ENCODE data around the gene TACC3.
A peak's percentile ranks its signal among the peaks of the same experiment; 100 is the strongest.

The TACC3 gene

DNA sequence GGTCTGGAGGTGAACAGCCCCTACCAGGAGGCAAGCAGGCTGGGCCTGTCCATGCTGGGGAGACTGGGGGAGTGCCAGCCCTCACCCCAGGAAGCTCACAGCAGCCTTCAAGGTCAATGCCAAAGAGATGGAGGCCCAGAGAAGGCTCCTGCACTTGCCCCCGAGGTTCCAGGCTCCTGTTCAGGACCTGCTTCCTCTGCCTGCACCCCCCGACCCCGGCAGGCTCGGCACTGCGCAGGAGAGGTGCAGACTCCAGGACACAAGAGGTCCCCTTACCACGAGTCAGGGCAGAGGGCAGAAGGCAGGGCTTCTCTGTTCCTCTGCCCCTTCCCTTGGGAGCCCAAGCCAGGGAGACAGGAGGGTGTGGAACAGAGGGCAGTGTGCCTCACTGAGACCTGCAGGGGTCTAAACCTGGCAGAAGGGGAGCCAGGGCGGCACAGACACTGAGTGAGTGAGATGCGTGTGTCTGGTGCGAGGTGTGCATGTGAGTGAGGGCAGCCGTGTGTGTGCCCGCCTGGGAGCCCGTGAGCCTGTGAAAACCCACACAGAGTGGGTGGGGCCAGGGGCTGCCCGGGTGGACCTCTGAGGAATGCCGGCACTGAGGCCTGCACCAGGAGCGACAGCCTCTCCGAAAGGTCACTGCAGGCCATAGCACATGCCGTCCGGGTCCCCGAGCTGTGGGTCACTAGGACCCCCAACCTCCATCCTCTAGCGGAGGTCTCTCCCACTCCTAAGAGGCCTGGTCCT is 41.1 kb downstream of the TACC3 start:
- no peak for DNase-seq

DNA sequence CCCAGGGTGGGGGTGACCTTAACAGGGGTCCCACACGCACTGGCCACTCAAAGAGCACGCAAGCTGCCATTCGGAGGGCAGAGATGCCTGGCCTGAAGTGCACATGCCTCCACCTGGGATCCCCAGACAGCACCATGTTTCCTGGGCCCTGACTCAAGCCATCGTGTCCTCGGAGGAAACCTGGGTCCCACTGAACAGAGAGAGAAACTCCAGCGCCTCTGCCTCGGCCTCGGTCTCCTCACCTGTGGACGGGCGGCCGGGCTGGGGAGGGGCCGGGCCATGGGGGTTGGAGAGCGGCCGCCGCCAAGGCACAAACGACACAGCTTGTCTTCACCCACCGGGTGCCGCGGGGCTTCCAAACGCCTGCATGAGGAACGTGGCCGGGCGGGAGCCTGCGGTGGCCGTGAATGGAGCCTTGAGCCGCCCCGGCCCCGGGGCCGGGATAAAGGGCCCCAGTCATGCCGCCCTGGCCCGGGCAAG is 41.8 kb downstream of the TACC3 start:
- no peak for DNase-seq

DNA sequence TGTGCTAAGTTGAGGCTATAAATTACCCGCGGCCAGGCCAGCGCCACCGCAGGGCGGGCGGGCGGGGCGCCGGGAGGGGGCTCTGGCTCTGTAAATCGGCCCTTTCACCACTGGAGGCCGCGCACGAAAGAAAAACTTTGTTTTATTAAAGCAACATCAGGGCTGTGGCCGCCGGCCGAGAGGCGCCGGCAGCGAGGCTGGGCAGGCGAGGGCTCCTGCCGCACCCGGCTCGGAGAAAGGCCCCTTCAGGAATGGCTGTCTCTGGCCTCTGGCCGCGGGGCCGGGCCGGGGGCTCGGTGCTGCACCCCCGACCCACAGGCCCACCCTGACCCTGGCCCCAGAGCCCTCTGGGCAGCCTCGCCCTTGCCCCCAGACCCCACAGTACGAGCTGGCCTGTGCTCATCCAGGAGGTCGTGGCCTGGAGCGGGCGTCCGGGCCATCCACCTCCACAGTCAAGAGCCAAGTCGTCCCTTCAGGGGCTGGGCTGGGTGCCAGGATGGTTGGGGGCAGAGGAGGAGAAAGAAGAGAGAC is 42.3 kb downstream of the TACC3 start:
- DNase-seq = peak; percentile 67

DNA sequence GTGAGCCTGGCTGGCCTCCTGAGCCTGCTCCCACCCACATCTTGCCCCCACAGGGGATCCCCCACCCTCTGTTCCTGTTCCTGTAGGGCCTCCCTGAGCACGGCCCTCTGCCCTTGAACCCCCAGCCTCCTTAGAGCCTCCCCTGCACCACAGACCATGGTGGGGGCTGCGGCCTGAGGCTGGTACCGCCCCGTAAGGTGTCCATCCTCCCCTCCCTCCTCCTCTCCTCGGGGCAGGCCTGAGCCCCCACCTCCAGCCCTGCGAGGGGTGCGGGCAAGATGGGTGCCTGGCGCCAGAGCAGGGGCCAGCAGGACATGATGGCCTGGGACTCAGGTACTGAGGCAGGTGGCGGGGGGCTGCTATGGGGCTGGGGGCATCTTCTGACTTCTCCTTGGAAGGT is 43.3 kb downstream of the TACC3 start:
- DNase-seq = no peak

DNA sequence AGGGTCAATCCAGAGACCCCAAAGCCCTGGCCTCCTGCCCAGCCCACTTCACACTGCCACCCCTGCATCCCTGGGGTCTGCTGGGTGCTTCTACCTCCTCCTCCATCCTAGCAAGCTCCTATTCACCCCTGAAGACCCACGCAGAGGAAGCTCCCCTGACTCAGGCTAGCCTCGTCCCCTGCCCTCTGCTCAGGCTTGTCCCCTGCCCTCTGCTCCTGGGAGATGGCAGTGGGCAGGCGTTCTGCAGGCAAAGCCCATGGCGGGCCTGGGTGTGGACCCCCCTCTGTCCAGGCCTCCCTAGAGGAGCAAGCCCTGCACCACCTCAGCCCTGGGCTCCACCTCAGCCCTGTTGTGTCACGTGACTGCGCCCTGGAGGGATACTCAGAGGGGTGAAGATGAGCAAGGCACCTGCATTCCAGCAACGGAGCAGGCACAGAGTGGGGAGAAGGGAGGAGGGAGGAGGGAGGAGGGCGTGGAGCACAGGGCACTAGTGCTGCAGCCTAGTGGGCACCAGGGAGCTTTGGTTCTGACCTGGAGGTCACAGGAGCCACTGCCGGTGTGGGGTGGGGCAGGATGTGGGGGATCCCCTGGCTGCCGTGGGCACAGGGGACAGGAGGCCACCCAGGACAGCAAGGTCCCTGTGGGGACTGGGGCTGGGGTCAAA is 44.2 kb downstream of the TACC3 start:
- DNase-seq = no peak

DNA sequence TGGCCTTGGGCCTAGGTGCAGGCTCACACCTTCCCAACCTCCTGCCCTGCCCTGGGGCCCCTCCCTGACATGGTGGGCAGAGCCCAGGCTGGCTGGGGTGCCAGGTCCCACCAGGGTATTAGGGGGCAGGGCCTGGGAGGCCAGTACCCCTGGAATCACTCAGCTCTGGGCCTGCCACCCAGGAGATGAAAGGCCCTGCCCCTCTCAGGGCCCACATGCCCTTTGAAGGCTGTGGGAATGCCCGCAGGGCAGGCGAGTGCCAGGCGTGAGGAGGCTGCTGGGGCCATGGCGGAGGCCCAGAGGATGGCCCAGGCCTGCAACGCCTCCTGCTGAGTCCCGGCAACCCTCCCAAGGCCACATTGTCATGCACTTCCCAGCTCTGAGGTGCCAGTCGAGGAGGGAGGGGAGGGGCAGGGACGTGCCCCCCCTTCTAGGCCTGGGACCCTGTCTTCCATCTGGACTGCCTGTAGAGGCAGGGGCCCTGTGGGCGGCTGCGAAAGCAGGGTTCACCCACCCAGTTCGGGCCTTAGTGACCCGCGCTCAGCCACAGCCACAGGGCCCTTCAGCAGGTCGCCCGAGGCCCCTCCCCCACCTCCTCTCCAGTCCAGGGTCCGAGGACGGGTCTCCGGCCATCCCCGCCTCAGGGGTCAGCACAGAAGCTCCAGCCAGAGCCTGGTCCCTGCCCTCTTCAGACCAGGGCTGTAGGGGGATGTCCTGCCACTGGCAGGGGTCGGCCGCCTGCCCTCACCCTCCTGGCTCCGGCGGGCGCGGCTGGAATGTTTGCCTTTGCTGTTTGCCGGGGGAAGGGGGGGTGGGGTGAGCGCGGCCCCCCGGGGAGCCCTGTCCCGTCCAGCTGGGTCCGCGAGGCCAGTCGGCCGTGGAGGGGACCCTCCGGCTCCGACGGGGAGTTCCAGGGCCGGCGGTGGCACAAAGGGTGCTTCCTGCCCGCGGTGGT is 45.1 kb downstream of the TACC3 start:
- peak; percentile 58 for DNase-seq

DNA sequence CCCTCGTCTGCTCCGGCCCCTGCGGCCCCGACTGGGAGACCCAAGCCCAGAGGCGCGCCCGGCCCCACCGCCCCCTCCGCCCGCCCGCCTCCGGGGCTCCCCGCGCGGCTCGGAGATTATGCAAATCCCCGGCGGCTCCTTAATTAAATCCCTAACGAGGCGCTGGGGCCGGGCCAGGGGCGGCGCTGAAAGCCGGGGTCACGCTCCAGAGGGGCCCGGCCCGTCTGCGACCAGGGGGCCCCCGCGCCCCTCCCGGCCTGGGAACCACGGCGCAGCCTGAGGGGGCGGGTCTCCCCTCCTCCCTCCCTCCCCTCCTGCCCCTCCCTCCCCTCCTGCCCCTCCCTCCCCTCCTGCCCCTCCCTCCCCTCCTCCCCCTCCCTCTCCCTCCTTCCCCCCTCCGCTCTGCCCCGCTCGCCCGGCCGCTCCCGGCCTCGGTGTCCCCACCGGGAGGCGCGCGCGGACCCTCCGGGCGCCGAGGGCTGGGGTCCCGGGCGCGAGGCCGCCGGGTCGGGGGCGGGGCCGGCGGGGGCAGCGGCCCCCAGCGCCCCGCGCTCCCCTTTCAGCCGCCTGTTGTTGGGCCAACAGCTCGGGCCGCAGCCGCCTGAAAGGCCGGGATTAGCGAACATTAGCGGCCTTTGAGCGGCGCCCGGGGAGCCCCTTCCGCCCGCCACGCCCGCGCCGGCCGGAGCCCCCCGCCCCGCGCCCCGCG is 45.9 kb downstream of the TACC3 start:
- DNase-seq = peak; percentile 79

DNA sequence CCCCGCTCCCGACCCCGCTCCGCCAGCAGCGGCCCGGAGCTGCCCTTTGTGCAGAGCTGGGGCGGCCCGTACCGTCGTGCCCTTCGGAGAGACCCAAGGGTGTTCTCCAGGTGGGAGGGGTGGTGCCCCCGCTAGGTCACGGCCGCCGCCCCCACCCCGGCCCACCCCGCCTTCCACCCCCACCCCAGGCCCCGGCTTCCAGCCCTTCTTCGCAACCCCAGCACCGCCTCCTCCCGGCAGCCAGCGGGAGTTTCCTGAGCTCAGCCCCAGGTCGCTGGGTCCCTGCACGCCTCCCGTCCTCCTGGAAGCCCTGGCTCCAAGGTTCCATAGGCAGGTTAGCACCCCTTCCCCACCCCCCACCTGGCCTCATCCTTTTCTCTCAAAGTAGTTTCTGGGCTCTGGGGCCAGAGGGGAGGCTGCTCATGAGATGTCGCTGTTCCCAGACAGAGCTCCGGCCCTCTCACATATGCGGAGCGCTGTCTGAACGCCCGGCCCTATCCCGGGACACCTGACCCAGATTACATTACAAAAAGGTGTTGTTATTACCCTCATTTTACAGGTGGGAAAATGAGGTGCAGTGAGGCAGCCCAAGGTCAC is 46.5 kb downstream of the TACC3 start:
- peak; percentile 68 for DNase-seq

DNA sequence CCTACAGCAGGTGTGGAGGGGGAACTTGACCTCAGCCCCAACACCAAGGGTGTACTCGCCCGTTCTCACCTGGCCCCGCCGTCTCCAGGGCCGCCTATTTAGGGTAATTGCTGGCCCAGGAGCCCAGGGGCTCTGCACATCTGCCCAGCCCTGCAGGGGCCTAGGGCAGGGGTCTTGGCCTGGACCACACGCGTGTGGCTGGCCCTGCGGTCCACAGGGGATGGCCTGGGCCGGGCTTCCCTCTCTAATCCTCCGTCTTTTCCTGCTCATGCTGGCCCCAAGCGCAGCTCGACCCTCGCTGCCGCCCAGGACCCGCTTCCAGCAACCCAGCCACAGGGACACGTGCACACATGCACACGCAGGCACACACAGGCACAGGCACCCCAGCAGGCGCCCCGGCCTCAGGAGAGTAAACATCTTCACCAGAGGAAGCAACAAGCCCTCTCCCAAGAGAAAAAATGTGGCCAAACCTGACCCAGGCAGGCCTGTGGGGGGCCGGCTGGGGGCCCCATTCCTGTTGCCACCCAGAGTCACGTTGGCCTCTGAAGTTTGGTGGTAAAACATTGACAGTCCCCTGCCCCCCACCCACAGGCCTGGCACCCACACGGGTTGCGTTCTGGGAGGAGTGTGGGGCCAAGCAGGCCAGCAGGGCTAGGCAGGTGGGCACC is 47.2 kb downstream of the TACC3 start:
- DNase-seq = no peak

DNA sequence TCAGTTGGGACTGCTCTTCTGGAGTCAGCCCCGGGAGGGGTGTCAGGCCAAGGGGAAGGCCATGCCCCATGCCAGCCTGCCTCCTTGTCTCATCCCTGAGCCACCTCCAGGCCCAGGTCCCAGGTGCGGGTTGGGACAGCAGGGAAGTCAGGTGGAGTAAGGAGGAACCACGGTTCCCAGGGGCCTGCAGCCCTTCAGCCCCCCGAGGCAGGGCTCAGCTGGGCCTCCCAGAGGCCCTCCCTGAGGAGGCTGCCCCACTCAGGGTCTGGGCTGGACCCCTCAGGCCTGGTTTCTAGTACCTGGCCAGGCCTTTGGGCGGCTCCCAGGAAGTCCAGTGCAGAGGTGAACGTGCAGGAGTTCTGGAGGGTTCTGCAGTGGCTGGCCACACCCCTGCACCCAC is 48.4 kb downstream of the TACC3 start:
- no peak for DNase-seq

DNA sequence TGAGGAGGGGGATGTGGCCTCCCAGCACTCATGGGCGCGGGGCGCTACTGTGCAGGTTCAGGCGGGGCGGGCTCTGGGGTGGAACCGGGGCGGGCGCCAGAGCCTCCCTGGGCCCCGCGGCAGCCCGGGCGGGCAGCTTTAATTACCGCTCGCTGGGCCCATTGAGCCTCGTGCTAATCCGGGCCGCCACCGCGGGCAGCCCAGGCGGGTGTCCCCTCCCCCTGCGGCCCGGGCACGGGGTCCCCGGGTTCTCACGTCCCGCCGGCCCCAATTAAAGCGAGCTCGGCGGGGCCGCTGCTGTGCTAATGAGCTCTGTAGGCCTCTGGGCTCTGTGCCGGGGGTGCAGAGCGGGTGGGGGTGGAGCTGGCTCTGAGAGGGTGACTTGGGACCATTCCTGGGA is 48.9 kb downstream of the TACC3 start:
- DNase-seq = peak; percentile 83

DNA sequence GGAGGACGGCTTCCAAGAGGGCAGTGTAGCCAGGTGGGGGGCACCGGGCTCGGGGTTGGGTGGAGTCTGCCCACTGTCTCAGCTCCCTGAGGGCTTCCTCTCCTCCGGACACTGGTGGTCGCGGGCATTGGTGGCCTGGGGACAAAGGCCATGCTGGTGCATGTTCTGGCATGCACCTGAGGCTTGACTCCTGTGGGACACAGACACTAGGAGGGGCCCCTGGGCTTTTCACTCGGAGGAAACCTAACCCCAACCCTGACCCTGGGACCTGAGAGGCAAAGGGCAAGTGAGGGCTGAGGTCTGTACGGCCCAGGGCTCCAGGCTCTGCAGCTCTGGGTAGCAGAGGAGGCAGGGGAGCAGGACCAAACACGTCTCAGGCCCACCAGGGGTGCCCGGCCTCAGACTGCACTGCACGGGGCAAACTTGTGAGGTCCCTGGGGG is 49.5 kb downstream of the TACC3 start:
- no peak for DNase-seq

DNA sequence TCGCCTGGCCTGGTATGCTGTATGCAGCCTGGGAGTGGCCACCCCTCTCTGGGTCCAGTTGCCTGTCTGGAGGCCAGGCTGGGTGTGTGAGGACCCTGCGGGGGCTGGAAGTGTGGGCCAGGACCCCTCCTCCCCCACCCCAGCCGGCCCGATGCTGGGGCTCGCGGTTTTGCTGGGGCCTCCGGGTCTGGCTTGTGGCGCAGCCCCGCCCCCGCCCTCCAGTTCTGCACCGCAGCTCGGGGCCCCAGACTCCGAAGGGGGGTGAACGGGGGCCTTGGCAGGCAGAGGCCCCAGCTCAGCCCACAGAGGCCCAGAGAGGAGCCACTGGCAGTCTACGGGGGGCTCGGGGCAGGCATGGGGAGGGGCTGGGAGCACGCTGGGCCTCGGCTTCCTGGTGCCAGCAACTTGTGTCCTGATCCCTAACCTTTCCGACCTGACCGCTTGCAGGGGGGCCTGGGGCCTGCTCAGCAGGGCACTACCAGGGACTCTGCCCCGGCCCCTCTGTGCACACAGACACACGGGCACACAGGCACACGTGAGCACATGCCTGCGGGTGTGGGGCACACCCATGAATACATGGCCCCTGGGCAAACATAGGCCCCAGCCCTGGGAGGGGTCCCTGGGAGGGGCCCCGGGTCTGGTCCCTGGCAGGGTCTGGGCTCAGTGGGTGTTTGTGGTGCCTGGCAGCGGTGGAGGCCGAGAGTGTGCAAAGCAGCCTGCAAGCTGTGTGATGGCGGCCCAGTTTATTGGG is 50.4 kb downstream of the TACC3 start:
- no peak for DNase-seq

DNA sequence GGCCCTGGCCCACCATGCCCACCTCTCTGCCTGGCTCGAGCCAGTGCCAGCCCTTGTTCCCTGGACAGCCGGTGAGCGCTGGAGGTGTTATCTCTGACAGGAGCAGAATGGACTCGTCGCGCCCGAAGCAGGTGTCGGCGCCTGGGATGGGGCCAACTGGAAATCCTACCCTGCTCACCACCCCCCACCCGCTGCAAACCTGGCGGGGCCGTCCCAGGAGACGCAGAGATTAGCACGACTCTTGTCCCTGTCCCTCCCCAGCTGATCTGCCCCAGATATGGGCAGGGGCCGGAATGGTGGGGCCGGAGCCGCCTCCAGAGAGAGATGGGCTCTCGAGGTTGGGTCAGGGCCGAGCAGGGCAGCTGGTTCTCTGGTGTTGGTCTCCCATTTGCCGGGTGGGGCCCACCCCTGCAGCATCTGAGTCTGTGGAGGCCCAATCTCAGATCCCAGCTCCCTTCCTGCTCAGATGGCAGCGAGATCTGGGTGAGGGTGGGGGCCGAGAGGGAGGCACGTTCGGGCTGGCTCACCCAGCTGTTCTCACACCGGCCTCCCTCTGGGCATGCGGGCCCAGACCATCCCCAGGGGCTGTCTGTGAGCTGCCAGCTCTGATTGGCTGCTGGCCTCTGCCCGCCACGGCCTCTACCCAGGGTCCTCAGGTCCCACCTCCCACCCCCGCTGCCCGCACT is 51.7 kb downstream of the TACC3 start:
- no peak for DNase-seq

DNA sequence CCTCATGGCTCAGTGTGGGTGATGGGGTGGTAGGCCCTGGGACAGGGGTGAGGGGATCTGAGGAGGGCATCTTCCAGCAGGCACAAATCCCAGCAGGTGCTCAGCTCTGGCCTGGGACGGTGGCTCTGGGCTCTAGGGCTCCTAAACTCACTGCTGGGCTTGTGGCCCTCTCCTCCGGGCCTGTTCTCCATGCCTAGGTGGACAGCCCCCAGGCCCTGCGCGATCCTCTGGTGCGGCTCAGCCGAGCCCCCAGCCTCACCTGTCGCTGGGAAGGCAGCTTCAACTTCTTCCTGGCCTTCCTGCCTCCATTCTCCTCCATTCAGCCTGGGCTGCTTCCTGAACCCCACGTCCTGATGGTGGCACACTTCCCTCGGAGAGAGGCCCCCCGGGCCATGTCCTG is 52.4 kb downstream of the TACC3 start:
- DNase-seq = no peak

DNA sequence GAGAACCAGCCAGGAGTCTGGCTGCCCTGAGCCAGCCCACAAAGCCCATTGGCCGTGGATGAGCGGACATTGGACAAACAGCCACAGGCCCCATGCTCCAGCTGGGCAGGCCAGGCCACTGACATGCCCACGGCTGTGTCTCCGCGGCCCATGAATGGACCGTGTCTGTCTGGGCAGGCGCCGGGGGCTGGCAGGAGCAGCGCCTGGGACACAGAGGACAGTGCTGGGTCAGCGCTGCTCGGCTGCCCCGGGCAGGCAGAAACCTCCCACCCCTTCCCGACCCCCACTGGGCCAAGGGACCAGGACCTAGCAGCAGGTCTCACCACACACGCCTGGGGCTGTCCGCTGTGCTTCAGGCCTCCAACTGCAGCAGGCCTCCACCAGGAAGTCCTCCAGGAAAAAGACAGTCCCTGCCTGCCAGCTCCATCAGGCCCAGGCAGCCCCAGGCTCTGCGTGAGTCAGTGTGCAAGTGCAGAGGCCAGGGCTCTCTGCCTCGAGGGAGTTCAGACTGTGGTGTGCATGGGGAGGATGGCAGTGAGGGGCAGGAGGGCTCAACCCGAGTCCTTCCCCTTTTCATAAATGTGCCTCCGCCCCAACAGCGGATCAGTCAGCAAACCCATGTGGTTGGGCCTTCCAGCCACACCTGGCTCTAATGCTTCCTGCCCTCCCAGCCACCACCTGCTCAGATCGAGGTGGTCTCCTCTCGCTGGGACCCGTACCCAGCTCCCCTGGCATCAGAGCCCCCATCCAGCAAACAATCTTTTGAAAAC is 54.6 kb downstream of the TACC3 start:
- no peak for DNase-seq

DNA sequence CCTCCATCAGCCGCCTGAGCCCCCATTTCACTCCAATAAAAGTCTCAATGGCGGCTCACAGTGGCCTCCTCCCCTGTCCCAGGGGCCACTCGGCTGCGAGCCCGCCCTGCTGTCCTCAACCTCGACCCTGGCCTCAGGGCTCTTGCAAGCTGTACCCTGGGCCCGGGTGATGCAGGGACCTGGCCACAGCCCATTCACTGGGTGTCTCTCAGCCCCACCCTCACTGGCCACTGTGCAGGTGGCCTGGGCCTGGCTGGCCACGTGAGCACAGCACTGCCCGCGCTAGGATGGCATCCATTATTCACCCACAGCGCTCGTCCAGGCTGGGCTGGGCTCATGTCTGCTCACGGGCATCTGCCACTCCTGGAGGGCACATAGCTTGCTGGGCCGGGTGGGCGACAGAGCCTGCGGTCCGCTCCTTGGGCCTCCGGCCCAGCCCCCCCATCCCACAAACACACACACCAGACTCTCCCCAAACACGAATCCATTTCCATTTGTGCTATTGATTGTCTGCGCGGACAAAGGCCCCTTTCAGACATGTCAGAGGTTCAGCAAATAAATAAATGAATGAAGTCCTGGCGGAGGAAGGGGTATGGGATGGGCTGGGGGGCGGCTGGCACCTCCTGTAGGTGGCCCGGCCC is 55.3 kb downstream of the TACC3 start:
- DNase-seq = no peak

DNA sequence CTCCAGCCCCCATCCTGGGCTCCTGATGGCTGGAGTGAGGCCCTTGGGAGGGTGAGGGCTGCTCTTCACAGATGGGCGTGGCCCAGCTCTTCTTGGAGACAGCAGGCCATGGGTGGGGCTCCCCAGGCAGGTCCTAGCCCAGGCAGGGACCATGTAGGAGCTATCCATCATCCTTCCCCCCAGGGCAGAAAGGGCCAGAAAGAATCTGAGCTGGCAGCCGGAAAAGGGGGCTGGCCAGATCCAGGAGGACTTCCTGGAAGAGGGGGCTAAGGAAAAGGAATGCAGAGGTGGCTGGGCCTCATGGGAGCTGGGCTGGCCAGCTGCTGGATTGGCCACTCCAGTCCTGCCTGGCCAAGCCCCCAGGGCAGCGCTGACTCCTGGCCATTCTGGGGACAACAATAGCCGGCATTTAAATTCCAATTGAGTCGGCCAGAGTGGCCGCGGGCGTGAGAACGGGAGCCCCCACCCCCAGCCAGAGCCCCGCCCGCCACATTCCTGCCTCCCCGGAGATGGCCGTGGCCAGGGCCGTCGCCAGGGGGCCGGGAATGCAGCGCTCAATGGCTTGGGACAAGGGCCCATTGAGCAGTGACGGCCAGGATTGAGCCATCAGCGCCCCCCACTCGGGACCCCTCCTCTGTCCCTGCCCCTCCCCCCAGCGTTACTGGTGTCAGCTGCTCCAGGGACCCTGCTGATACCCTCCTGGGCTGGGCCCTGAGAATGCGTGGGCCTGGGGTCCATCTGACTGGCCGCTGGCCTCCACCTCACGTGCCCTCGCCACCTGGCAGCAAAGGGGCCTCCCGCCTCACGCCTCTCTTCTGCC is 56.7 kb downstream of the TACC3 start:
- DNase-seq = peak; percentile 77

All from eye (tissue), 1 donor.